ENCODE measurements around the gene ITSN1. TPM values are rescaled to one million over a fixed set of nuclear protein-coding genes. Genes with fewer than 3 reads are reported as not detected.
A peak's percentile ranks its signal among the peaks of the same experiment; 100 is the strongest.

Gene ITSN1
- total RNA-seq, 1 donor from 2014 or later = 68.2 TPM

DNA sequence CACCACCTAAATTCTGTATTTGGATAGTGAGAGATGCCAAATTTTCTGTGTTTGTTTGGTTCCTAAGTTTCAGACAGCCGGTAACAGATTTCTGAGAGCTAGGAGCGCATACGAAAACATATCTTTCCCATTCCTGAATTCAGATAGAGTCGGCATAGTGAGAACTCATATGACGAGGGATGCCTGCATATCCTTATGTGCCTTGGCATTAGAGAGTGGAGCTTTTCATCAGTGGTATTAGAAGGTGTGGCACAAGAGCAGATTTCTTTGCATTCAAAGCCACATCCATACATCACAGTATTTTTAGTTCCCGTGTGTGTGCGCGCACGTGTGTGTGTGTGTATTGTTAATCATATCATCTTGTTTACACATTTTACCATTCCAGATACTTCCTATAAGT, 187.5 kb downstream of the ITSN1 start:
- H3K27me3 Mint-ChIP-seq (ENCODE audit: unreplicated experiment) = peaks cover 9% of the 10 kb centered on the region
- peaks cover 36% of the 10 kb centered on the region for H3K36me3 Mint-ChIP-seq (ENCODE audit: low read depth, unreplicated experiment)
- no peak for DNase-seq (ENCODE audit: low spot score)
- H3K9me3 Mint-ChIP-seq (ENCODE audit: unreplicated experiment) = no peaks in the 10 kb centered on the region
- peaks cover 20% of the 10 kb centered on the region for H3K4me1 Mint-ChIP-seq (ENCODE audit: unreplicated experiment)
- H3K4me3 Mint-ChIP-seq (ENCODE audit: unreplicated experiment) = peak overlapping the region; percentile 17
- TF ChIP-seq, protein P1, sequence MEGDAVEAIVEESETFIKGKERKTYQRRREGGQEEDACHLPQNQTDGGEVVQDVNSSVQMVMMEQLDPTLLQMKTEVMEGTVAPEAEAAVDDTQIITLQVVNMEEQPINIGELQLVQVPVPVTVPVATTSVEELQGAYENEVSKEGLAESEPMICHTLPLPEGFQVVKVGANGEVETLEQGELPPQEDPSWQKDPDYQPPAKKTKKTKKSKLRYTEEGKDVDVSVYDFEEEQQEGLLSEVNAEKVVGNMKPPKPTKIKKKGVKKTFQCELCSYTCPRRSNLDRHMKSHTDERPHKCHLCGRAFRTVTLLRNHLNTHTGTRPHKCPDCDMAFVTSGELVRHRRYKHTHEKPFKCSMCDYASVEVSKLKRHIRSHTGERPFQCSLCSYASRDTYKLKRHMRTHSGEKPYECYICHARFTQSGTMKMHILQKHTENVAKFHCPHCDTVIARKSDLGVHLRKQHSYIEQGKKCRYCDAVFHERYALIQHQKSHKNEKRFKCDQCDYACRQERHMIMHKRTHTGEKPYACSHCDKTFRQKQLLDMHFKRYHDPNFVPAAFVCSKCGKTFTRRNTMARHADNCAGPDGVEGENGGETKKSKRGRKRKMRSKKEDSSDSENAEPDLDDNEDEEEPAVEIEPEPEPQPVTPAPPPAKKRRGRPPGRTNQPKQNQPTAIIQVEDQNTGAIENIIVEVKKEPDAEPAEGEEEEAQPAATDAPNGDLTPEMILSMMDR (IDR thresholded peaks at IDR 0.05; ENCODE audit: unreplicated experiment) = no peak
- no peak overlapping the region for H3K27ac Mint-ChIP-seq (ENCODE audit: unreplicated experiment)

DNA sequence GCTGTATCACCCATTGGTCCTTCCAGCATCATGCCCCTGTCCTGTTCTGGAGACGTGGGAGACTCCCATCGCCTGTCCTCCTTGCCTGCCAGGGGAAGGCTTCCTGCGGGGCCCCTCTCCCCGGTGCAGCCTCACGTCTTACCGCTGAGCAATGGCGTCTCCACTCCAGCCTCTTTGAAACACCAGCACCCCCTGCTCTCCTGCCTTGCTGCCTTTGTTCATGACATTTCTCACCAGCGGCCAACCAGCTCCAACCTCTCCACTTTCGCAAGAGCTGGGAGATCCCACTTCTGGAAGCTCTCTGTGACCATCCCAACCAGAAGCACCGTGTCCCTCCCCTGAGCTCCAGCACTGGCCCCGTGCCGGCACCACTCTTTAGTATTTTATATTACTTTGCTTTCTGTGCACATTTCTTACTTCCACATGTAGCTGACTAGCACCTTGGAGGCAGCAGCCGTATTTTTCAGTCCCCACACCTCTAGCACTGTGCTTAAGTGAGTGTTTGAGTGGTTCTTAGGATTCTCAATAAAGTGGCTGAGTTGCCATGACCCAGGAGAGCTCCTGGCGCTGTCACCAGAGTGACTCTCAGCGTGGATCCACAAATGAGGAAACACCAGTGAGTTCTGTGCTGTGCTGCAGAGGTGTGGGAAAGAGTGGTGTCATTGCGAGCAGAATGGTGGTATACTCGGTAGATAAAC, 189.8 kb downstream of the ITSN1 start:
- no peak for DNase-seq (ENCODE audit: low spot score)
- Mint-ChIP-seq H3K27me3 (ENCODE audit: unreplicated experiment) (peaks cover 9% of the 10 kb centered on the region), H3K27ac (ENCODE audit: unreplicated experiment) (no peak overlapping the region), H3K4me1 (ENCODE audit: unreplicated experiment) (peaks cover 20% of the 10 kb centered on the region), H3K9me3 (ENCODE audit: unreplicated experiment) (no peaks in the 10 kb centered on the region), H3K4me3 (ENCODE audit: unreplicated experiment) (peak overlapping the region; percentile 58), H3K36me3 (ENCODE audit: low read depth, unreplicated experiment) (peaks cover 41% of the 10 kb centered on the region)
- TF ChIP-seq, protein P1 (IDR thresholded peaks at IDR 0.05; ENCODE audit: unreplicated experiment) = no peak

DNA sequence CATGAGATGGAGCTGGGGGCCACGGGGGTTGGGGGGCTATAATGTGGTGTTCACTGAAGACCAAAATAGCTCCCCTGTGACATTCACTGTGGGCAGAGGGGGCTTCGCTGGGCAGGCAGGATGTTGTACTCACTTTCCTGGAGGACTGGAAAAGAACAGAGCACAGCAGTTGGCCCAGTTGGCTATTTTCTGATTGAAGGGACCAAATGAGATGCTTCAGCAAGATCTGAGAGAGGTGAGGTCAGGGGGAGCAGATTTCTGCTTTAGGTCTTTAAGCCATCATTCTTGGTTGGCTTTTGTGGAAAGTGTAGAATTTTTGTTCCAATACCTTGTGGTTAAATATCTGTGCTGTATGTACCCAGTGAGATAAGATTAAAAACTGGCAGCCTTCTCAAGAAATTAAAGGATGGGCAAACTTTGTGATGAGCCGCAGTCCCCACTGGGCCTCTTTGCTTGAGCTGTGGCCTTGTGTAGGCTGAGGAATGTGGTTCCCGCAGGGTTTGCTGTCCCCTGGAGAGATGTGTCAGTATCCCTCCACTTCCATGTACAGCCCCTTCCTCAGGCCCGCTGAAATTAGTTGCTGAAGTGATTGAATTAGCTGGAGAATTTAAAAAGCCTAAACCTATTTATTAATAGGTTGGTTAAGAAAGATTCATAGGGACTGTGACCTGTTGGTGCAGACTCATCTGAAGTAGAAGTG, 192.7 kb downstream of the ITSN1 start:
- Mint-ChIP-seq H3K36me3 (ENCODE audit: low read depth, unreplicated experiment) (peaks cover 47% of the 10 kb centered on the region), H3K27ac (ENCODE audit: unreplicated experiment) (no peak overlapping the region), H3K4me1 (ENCODE audit: unreplicated experiment) (peaks cover 20% of the 10 kb centered on the region), H3K4me3 (ENCODE audit: unreplicated experiment) (peak overlapping the region; percentile 56), H3K9me3 (ENCODE audit: unreplicated experiment) (no peaks in the 10 kb centered on the region), H3K27me3 (ENCODE audit: unreplicated experiment) (peaks cover 6% of the 10 kb centered on the region)
- TF ChIP-seq, protein P1 (IDR thresholded peaks at IDR 0.05; ENCODE audit: unreplicated experiment) = no peak
- no peak for DNase-seq (ENCODE audit: low spot score)

DNA sequence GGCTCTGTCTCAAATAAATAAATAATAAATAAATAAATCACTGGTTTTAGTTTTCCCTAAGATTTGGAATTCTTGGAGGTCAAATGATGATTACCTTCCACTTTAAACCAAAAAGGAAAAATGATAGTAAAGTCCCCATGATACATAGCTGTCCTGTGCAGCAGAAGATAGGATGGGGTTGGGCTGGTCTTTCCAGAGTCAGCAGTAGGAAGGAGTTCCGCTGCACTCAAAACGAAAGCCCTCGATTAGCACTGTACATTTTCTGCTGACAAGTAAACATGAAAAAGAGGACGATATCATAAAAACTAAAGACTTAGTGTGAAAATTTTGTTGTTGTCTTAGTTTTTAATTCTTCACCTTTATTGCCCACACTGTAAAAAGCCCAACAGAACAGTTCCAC, 193.6 kb downstream of the ITSN1 start:
- DNase-seq (ENCODE audit: low spot score) = no peak
- H3K36me3 Mint-ChIP-seq (ENCODE audit: low read depth, unreplicated experiment) = peaks cover 42% of the 10 kb centered on the region
- H3K27me3 Mint-ChIP-seq (ENCODE audit: unreplicated experiment) = peaks cover 6% of the 10 kb centered on the region
- TF ChIP-seq, protein P1 (IDR thresholded peaks at IDR 0.05; ENCODE audit: unreplicated experiment) = no peak
- no peak overlapping the region for H3K4me3 Mint-ChIP-seq (ENCODE audit: unreplicated experiment)
- peaks cover 15% of the 10 kb centered on the region for H3K4me1 Mint-ChIP-seq (ENCODE audit: unreplicated experiment)
- H3K27ac Mint-ChIP-seq (ENCODE audit: unreplicated experiment) = no peak overlapping the region
- H3K9me3 Mint-ChIP-seq (ENCODE audit: unreplicated experiment) = no peaks in the 10 kb centered on the region

DNA sequence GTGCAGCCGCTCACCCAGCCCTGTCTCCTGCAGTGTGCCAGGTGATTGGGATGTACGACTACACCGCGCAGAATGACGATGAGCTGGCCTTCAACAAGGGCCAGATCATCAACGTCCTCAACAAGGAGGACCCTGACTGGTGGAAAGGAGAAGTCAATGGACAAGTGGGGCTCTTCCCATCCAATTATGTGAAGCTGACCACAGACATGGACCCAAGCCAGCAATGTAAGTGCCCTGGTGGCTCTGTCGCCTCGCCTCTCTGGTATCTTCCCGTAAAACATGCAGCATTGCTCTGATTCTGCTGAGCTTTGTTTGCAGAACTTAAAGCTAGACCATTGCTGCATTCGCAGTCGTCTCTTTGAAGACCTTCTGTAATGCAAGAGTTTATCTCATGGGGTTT, 194.1 kb downstream of the ITSN1 start:
- H3K27ac Mint-ChIP-seq (ENCODE audit: unreplicated experiment) = no peak overlapping the region
- no peak for DNase-seq (ENCODE audit: low spot score)
- TF ChIP-seq, protein P1 (IDR thresholded peaks at IDR 0.05; ENCODE audit: unreplicated experiment) = no peak
- peaks cover 15% of the 10 kb centered on the region for H3K4me1 Mint-ChIP-seq (ENCODE audit: unreplicated experiment)
- no peaks in the 10 kb centered on the region for H3K9me3 Mint-ChIP-seq (ENCODE audit: unreplicated experiment)
- H3K4me3 Mint-ChIP-seq (ENCODE audit: unreplicated experiment) = no peak overlapping the region
- H3K27me3 Mint-ChIP-seq (ENCODE audit: unreplicated experiment) = peaks cover 3% of the 10 kb centered on the region
- peaks cover 38% of the 10 kb centered on the region for H3K36me3 Mint-ChIP-seq (ENCODE audit: low read depth, unreplicated experiment)
